GM12892 (cell line): ENCODE data around the gene STK32B.

ENCODE experiments used
- POLR2A ChIP-seq: IDR thresholded peaks from 2 replicates; pipeline ENCODE4 v1.6.1; 2011; ENCODE audit warnings: low read depth, low read length, control low read depth
- POLR2AphosphoS5 ChIP-seq: IDR thresholded peaks from 2 replicates; pipeline ENCODE4 v1.6.1; 2011; ENCODE audit warnings: low read depth, low read length, control low read depth

DNA sequence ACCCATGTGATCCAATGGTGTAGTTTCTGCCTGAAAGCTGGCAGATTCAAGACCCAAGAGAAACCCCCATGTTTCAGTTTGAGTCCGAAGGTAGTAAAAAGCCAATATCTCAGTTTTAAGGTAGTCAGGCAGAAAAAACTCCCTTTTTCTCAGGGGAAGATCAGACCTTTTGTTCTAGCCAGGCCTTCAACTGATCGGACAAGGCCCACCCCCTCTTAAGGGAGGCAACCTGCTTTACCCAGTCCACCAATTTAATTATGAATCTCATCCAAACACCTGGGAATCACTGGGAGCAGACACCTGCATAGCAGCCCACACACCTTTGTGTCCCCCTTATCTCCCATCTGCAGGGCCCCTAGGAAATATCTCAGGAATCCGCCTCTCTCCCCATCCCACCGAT, 322.0 kb downstream of the STK32B start:
- TF ChIP-seq POLR2AphosphoS5, result no peak
- no peak for TF ChIP-seq POLR2A
